GM06990 (cell line): Measurements from ENCODE around the gene PINK1.

ENCODE experiments used
- DNase-seq: peaks from one replicate; pipeline ENCODE4 v3.0.0-alpha.2; 2011; ENCODE audit not compliant: insufficient read length; ENCODE audit errors: extremely low read depth
- H3K27me3 ChIP-seq: replicated peaks from 2 replicates; pipeline ENCODE4 v1.6.0; 2011; ENCODE audit warnings: low read length; ENCODE audit not compliant: control insufficient read depth, insufficient read depth
- H3K36me3 ChIP-seq: 2 replicates; pipeline ENCODE4 v1.5.1; 2011; ENCODE audit warnings: low read length; ENCODE audit not compliant: control insufficient read depth, insufficient read depth
- H3K4me3 ChIP-seq: replicated peaks from 2 replicates; pipeline ENCODE4 v1.5.1; 2011; ENCODE audit warnings: low read depth, mild to moderate bottlenecking, control low read depth, low read length
- TF ChIP-seq, protein P1 (sequence below): IDR thresholded peaks from 2 replicates; pipeline ENCODE4 v1.5.1; 2011; ENCODE audit warnings: low read length, control low read depth, mild to moderate bottlenecking, inconsistent platforms; ENCODE audit not compliant: insufficient read depth, poor library complexity, severe bottlenecking

Gene PINK1

DNA sequence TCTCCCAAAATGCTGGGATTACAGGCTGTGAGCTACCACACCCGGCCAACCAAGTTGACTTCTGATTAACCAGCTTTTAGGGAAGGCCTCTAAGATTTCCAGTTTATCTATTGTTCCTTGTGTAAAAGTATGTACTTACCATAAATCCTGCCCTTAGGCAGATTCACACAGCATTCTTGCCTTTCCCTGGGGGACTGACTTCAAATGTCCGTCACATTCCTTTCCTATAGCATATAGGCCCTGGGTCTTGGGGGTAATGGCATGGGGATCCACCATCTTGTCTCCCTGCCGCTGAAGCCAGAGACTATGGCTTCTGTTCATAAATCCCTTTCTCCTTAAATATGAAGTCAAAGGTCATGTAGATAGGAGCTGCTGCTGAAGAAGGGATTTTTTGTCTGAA lies 872 bp upstream of the PINK1 start:
- no peaks in the 10 kb centered on the region for H3K27me3 ChIP-seq
- TF ChIP-seq, protein P1, sequence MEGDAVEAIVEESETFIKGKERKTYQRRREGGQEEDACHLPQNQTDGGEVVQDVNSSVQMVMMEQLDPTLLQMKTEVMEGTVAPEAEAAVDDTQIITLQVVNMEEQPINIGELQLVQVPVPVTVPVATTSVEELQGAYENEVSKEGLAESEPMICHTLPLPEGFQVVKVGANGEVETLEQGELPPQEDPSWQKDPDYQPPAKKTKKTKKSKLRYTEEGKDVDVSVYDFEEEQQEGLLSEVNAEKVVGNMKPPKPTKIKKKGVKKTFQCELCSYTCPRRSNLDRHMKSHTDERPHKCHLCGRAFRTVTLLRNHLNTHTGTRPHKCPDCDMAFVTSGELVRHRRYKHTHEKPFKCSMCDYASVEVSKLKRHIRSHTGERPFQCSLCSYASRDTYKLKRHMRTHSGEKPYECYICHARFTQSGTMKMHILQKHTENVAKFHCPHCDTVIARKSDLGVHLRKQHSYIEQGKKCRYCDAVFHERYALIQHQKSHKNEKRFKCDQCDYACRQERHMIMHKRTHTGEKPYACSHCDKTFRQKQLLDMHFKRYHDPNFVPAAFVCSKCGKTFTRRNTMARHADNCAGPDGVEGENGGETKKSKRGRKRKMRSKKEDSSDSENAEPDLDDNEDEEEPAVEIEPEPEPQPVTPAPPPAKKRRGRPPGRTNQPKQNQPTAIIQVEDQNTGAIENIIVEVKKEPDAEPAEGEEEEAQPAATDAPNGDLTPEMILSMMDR, result no peak
- no peak overlapping the region for H3K4me3 ChIP-seq
- H3K36me3 ChIP-seq, result no peaks in the 10 kb centered on the region
- DNase-seq, result no peak

DNA sequence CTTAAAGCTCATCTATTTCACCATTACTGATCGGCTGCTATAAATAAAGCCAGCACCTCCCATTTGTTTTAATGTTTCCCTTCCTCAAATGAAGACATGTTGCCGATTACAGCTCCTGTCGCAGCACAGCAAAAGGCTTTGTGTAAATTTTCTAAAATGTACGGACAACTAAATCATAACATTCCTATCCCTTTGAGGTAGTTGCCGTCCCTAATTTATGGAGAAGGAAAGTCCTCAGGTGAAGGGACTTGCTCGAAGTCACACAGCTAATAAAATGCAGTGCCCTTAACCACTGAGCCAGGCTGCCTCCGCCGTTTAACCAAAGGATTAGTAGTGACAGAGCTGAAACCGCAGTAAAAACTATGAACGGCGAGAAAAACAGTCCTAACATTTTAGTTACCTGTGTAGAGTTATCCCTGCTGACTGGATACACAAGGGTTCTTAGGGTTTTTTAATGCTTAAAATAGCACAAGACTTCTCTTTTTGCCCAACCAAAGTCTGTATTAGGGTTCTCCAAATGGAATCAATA lies 871 bp downstream of the PINK1 start:
- H3K4me3 ChIP-seq, result peak overlapping the region; percentile 77
- no peak for DNase-seq
- no peaks in the 10 kb centered on the region for H3K36me3 ChIP-seq
- TF ChIP-seq, protein P1, result no peak
- no peaks in the 10 kb centered on the region for H3K27me3 ChIP-seq

DNA sequence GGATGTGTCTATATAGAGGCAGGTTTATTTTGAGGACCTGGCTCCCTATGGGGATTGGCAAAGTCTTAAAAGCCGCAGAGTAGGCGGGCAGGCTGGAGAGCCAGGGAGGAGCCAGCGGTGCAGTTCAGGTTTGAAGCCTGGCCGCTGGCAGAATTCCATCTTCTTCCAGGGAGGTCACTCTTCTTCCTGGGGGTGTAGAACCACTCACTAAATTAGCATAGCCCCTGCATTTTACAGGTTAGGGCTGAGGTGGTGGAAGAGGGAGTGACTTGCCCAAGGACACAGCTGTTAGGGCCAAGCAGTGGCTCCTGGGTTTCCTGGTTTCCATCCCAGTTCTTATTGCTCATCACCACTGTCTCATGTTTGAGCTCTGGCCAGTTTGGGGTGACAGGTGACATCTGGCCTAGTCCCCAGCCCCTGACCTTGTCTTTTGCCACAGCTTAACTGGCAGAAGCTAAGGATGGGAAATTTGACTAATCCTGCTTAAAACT lies 1.4 kb downstream of the PINK1 start:
- TF ChIP-seq, protein P1, result no peak
- no peak overlapping the region for H3K4me3 ChIP-seq
- no peaks in the 10 kb centered on the region for H3K36me3 ChIP-seq
- DNase-seq, result no peak
- H3K27me3 ChIP-seq, result no peaks in the 10 kb centered on the region

DNA sequence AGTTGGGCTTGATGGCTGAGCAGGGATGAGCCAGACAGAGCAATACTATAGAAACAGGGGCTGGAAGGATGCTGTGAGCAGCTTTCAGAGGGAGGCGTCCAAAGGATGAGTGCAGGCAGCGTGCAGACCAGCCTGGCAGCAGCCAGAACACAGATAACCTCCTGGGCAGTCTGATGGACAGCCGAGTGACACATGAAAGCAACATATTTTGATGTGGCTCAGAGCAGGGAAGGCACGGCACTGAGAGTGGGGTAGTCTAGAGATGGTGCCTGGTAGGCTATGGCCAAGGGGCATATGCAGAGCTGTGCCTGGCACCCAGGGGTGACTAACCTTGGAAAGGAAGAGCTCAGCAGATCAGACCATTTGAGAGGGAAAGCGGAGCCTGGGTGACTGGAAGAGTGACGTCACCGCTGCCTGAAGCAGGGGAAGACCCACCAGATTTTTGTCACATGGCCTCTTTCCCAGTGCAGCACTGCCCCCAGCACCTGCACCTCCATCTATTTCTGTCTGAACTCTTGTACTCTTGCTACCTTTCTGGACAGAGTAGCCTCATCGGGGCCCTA lies 3.6 kb downstream of the PINK1 start:
- no peak for DNase-seq
- TF ChIP-seq, protein P1, result no peak
- Histone ChIP-seq H3K27me3 (no peaks in the 10 kb centered on the region), H3K4me3 (no peak overlapping the region), H3K36me3 (no peaks in the 10 kb centered on the region)

DNA sequence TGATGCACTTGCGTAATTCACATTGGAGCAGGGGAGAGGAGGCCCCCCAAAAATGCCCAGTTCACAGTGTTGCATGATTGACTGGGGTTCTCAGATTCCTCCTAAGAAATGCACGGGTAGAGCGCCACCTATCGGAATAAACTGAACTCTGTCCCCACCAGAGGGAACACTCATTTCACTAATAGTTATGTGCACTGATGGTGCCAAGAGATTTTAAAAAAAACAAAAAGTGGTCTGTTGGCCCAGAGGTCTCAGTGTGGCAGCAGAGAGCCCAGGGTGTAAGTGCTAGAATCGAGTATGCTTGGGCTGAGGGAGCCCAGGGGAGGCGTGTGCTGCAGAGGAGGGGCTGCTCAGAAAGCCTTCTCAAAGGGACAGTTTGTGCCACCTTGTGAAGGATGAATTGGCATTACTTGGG lies 6.9 kb downstream of the PINK1 start:
- TF ChIP-seq, protein P1, result peak; percentile 79
- H3K27me3 ChIP-seq, result no peaks in the 10 kb centered on the region
- H3K4me3 ChIP-seq, result no peak overlapping the region
- no peaks in the 10 kb centered on the region for H3K36me3 ChIP-seq
- DNase-seq, result no peak
